ENCODE measurements around the gene PRSS22.

PRSS22 gene

GRCh38 chr16:2816751-2817339 lies 41.1 kb downstream of the PRSS22 start, which contains the start of gene PRSS21:
Gene PRSS21, plus strand, starts transcription at chr16:2817237. Its CDS starts 32 bp downstream, at chr16:2817269.
- no peak for DNase-seq (ENCODE audit: low read depth)

- DNase-seq (ENCODE audit: low read depth), result no peak
Observed at GRCh38 chr16:2815299-2815771, 42.6 kb downstream of the PRSS22 start.

GRCh38 chr16:2814551-2815298 lies 43.2 kb downstream of the PRSS22 start:
- DNase-seq (ENCODE audit: low read depth), result no peak

GRCh38 chr16:2813771-2814221 lies 44.2 kb downstream of the PRSS22 start:
- DNase-seq (ENCODE audit: low read depth), result no peak

GRCh38 chr16:2811703-2812471 lies 46.1 kb downstream of the PRSS22 start:
- no peak for DNase-seq (ENCODE audit: low read depth)

GRCh38 chr16:2810651-2811050 lies 47.3 kb downstream of the PRSS22 start:
- DNase-seq (ENCODE audit: low read depth), result no peak

- DNase-seq (ENCODE audit: low read depth), result no peak
Observed at GRCh38 chr16:2809149-2809760, 48.7 kb downstream of the PRSS22 start.

- DNase-seq (ENCODE audit: low read depth), result no peak
Observed at GRCh38 chr16:2808181-2808580, 49.8 kb downstream of the PRSS22 start.

- no peak for DNase-seq (ENCODE audit: low read depth)
Observed at GRCh38 chr16:2806286-2806685, 51.7 kb downstream of the PRSS22 start.

GRCh38 chr16:2804728-2805127 lies 53.2 kb downstream of the PRSS22 start:
- no peak for DNase-seq (ENCODE audit: low read depth)

- DNase-seq (ENCODE audit: low read depth), result no peak
Observed at GRCh38 chr16:2803545-2804195, 54.3 kb downstream of the PRSS22 start.

All from fibroblast of gingiva (primary cell).